IMR-90 (cell line): ENCODE data around the gene SH2B3. TPM values are rescaled to one million over a fixed set of nuclear protein-coding genes. Genes with fewer than 3 reads are reported as not detected.

Experiments used
- ATAC-seq: fragments of 200-7000 bp; cut with Tn5 transposase; 2 replicates; pipeline ENCODE4 v1.9.1; 2020; ENCODE audit warnings: low read depth, mild to moderate bottlenecking, moderate library complexity
- BruUV-seq: library from RNA; stranded (reverse); fragments of 400-500 nt; replicated peaks from 2 replicates; lab custom pipeline; 2021; lab: Mats Ljungman, UMichigan
- CTCF ChIA-PET: fragments of 300-600 bp; formaldehyde crosslinking; extraction: SDS; loops from one replicate; lab custom pipeline; 2021; ENCODE audit warnings: antibody characterized with exemption; lab: Yijun Ruan, JAX
- POLR2A ChIA-PET: fragments of 300-600 bp; sonication (Branson Sonifier 250); formaldehyde crosslinking; loops from one replicate; lab custom pipeline; 2022; ENCODE audit warnings: antibody characterized with exemption; ENCODE audit not compliant: unreplicated experiment; lab: Charles Lee
- DNase-seq: peaks from one replicate; pipeline ENCODE4 v3.0.0; 2013
- H2AFZ ChIP-seq: replicated peaks from 2 replicates; pipeline ENCODE3; 2013; ENCODE audit warnings: low read length, mild to moderate bottlenecking; ENCODE audit not compliant: poor library complexity
- H2AK5ac ChIP-seq: 2 replicates; pipeline ENCODE4 v1.6.1; 2013; ENCODE audit warnings: low read depth, low read length, inconsistent platforms
- H2AK9ac ChIP-seq: replicated peaks from 2 replicates; pipeline ENCODE3; 2013; ENCODE audit warnings: mild to moderate bottlenecking, low read depth, low read length, moderate library complexity; ENCODE audit not compliant: poor library complexity
- H2BK120ac ChIP-seq: 2 replicates; pipeline ENCODE4 v1.6.1; 2013; ENCODE audit warnings: low read depth, low read length, inconsistent platforms
- H2BK15ac ChIP-seq: 3 replicates; pipeline ENCODE4 v1.6.1; 2013; ENCODE audit warnings: low read depth, low read length, inconsistent platforms
- H2BK20ac ChIP-seq: 2 replicates; pipeline ENCODE4 v1.6.1; 2013; ENCODE audit warnings: low read depth, mild to moderate bottlenecking, inconsistent platforms, low read length, moderate library complexity
- H2BK5ac ChIP-seq: 2 replicates; pipeline ENCODE4 v1.6.1; 2013; ENCODE audit warnings: mild to moderate bottlenecking, low read depth, low read length, inconsistent platforms; ENCODE audit not compliant: poor library complexity, severe bottlenecking
- H3K14ac ChIP-seq: replicated peaks from 2 replicates; pipeline ENCODE4 v1.6.1; 2013; ENCODE audit warnings: low read depth, low read length, inconsistent platforms
- H3K18ac ChIP-seq: 2 replicates; pipeline ENCODE4 v1.6.1; 2013; ENCODE audit warnings: low read depth, low read length, control low read depth
- H3K23ac ChIP-seq: 2 replicates; pipeline ENCODE4 v1.6.1; 2013; ENCODE audit warnings: low read depth, low read length, inconsistent platforms
- H3K27ac ChIP-seq: 2 replicates; pipeline ENCODE4 v1.5.1; 2013; ENCODE audit warnings: mild to moderate bottlenecking, control low read depth, low read length; ENCODE audit not compliant: insufficient read depth
- H3K27me3 ChIP-seq: 2 replicates; pipeline ENCODE4 v1.6.1; 2013; ENCODE audit warnings: low read length; ENCODE audit not compliant: control insufficient read depth, insufficient read depth
- H3K36me3 ChIP-seq: 2 replicates; pipeline ENCODE4 v1.6.1; 2013; ENCODE audit warnings: low read length, mixed read lengths; ENCODE audit not compliant: control insufficient read depth, insufficient read depth
- H3K4ac ChIP-seq: 2 replicates; pipeline ENCODE4 v1.6.1; 2013; ENCODE audit warnings: low read depth, low read length, inconsistent platforms
- H3K4me1 ChIP-seq: 2 replicates; pipeline ENCODE4 v1.6.1; 2013; ENCODE audit warnings: low read length, mixed read lengths; ENCODE audit not compliant: control insufficient read depth, insufficient read depth
- H3K4me2 ChIP-seq: 2 replicates; pipeline ENCODE4 v1.6.1; 2013; ENCODE audit warnings: low read depth, mild to moderate bottlenecking, control low read depth, low read length, moderate library complexity
- H3K4me3 ChIP-seq: 2 replicates; pipeline ENCODE4 v1.5.1; 2013; ENCODE audit warnings: low read depth, mild to moderate bottlenecking, control low read depth, low read length, moderate library complexity; ENCODE audit not compliant: insufficient read depth
- H3K56ac ChIP-seq: 2 replicates; pipeline ENCODE4 v1.6.1; 2013; ENCODE audit warnings: low read length, inconsistent platforms; ENCODE audit not compliant: insufficient read depth; ENCODE audit errors: extremely low read depth
- H3K79me1 ChIP-seq, 2 experiments: 2 replicates each; pipeline ENCODE4 v1.6.1; 2013; ENCODE audit warnings: low read length in 2 of 2, inconsistent platforms in 1 of 2, low read depth in 1 of 2
- H3K9ac ChIP-seq: 2 replicates; pipeline ENCODE4 v1.6.1; 2013; ENCODE audit warnings: low read depth, low read length, control low read depth
- H3K9me1 ChIP-seq: 2 replicates; pipeline ENCODE4 v1.6.1; 2013; ENCODE audit warnings: low read length, inconsistent platforms; ENCODE audit not compliant: insufficient read depth
- H3K9me3 ChIP-seq: 2 replicates; pipeline ENCODE4 v1.6.1; 2013; ENCODE audit warnings: low read length; ENCODE audit not compliant: control insufficient read depth, insufficient read depth
- H4K20me1 ChIP-seq: 2 replicates; pipeline ENCODE4 v1.6.1; 2013; ENCODE audit warnings: low read length, inconsistent platforms; ENCODE audit not compliant: insufficient read depth
- H4K5ac ChIP-seq: 2 replicates; pipeline ENCODE4 v1.6.1; 2013; ENCODE audit warnings: mild to moderate bottlenecking, low read depth, low read length, control low read depth
- H4K8ac ChIP-seq, 2 experiments: 2 replicates each; pipeline ENCODE4 v1.6.1; 2013; ENCODE audit warnings: low read depth in 2 of 2, low read length in 2 of 2, control low read depth in 1 of 2, inconsistent platforms in 1 of 2
- H4K91ac ChIP-seq: 2 replicates; pipeline ENCODE4 v1.6.1; 2013; ENCODE audit warnings: low read depth, low read length, inconsistent platforms; ENCODE audit not compliant: insufficient read depth
- MAFK ChIP-seq: IDR thresholded peaks from 2 replicates; pipeline ENCODE4 v1.6.1; 2012; ENCODE audit warnings: low read depth, low read length, improper control_type of control experiment
- MAZ ChIP-seq: IDR thresholded peaks from 2 replicates; pipeline ENCODE4 v1.6.1; 2012; ENCODE audit warnings: low read depth, mild to moderate bottlenecking, low read length, improper control_type of control experiment, moderate library complexity, borderline replicate concordance
- MXI1 ChIP-seq: IDR thresholded peaks from 2 replicates; pipeline ENCODE4 v1.6.1; 2012; ENCODE audit warnings: low read depth, mild to moderate bottlenecking, low read length, moderate library complexity, borderline replicate concordance
- POLR2A ChIP-seq: IDR thresholded peaks from 2 replicates; pipeline ENCODE4 v1.6.1; 2012; ENCODE audit warnings: mild to moderate bottlenecking, low read depth, low read length
- RAD21 ChIP-seq: IDR thresholded peaks from 2 replicates; pipeline ENCODE4 v1.6.1; 2012; ENCODE audit warnings: low read length, improper control_type of control experiment
- RCOR1 ChIP-seq: IDR thresholded peaks from 2 replicates; pipeline ENCODE4 v1.6.1; 2012; ENCODE audit warnings: mild to moderate bottlenecking, low read length, improper control_type of control experiment; ENCODE audit not compliant: insufficient replicate concordance
- RFX5 ChIP-seq: IDR thresholded peaks from 2 replicates; pipeline ENCODE4 v1.8.0; 2012; ENCODE audit warnings: low read depth, mild to moderate bottlenecking, low read length, moderate library complexity
- SMC3 ChIP-seq: fragments of 150-350 bp; IDR thresholded peaks from 2 replicates; pipeline ENCODE4 v1.6.1; 2016; ENCODE audit warnings: low read depth, mild to moderate bottlenecking, antibody characterized with exemption, low read length, moderate library complexity
- WGBS, 2 experiments: methylation state at CpG; one replicate each; pipeline versions ENCODE4 v1.1.5 to v1.1.7; 2013; ENCODE audit warnings: missing lambda C conversion rate in 2 of 2; ENCODE audit not compliant: insufficient read length in 1 of 2; ENCODE audit errors: extremely low coverage in 2 of 2; 5-methylcytosine and 5-hydroxymethylcytosine counted together
- dilution Hi-C: fragments of 300-500 bp; cut with HindIII; formaldehyde crosslinking; loops from one replicate; pipeline ENCODE4 v1.14.3; 2018; ENCODE audit warnings: low sequenced_read_pairs; ENCODE audit not compliant: unreplicated experiment
- in situ Hi-C: fragments of 300-500 bp; cut with MboI; formaldehyde crosslinking; loops from 3 replicates; pipeline ENCODE4 v1.14.3; 2019; ENCODE audit warnings: low sequenced_read_pairs, inconsistent platforms, mixed read lengths
- intact Hi-C: fragments of 100-400 bp; cut with micrococcal nuclease; formaldehyde crosslinking; loops from 2 replicates; pipeline ENCODE4 v1.10.0; 2022
- polyA plus RNA-seq, 3 experiments: library from polyadenylated mRNA; depleted of rRNA; stranded (reverse); fragments of >200 nt; gene quantifications; 2 replicates each; pipeline ENCODE4 v1.2.3, GENCODE V29; 2012; ENCODE audit warnings: low replicate concordance in 1 of 3
- total RNA-seq: library from RNA; depleted of rRNA; stranded (reverse); fragments of >200 nt; gene quantifications from 2 replicates; pipeline ENCODE4 v1.2.3, GENCODE V29; 2012
- TF ChIP-seq, protein P1 (sequence below): fragments of 150-350 bp; IDR thresholded peaks from 2 replicates; pipeline ENCODE4 v1.6.1; 2017; ENCODE audit warnings: mild to moderate bottlenecking, antibody characterized with exemption, low read length, low read depth
- TF ChIP-seq, protein P2 (sequence below): fragments of 150-350 bp; IDR thresholded peaks from 2 replicates; pipeline ENCODE4 v1.6.1; 2016; ENCODE audit warnings: low read depth, mild to moderate bottlenecking, low read length, moderate library complexity, borderline replicate concordance
- TF ChIP-seq, protein P3 (sequence below): conservative IDR thresholded peaks from 2 replicates; pipeline ENCODE4 v1.5.1; 2012; ENCODE audit warnings: mild to moderate bottlenecking, low read depth, low read length, improper control_type of control experiment

Gene SH2B3
- total and polyA plus RNA-seq, 2 of the 4 experiments (the other 2 are of a cell fraction), result 9.3 to 20.2 TPM

DNA sequence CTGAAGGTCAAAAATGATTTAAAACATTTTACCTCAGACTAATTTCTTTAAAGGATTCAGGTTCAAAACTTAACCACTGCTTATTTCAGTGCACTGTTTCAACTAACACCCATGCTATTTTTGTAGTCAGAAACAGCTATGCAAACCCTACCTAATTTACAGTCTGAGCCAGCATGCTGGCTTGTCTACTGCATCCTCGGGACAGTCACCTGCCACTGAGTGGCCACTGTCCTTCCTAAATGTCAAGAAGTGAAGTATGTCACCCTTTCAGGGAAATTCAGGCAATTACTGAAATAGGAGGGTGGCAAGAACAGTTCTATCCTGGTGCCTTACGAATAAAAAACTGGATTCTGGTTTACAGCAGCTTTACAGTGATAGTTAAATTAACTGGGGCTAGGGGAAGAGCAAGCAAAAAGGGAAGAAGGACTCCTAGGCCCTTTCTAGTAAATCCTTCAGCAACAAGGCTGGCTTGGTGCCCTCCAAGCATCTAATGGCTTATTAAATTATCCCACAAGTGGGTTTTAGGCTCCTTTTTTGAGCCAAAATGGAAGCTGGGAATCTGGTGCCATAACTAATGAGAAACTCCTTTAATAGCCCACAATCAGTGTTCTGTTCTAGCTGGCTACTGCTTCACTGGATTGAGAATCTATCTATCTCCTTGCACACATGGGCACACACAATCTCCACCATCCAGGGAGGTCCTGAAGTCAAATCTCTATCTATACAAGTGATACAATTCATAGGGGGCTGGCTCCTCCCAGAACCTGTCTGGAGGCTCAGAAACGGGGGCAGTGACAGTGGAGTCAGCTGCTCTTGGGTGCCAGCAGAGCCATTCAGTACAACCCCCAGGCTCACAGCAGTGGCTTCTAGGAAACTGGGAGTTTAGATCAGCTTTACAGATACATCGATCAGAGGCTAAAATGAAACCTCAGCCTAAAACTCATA, 43.4 kb downstream of the SH2B3 start:
- no peaks in the 10 kb centered on the region for H3K9me3 ChIP-seq
- intact Hi-C loops, result no loop called here
- no TSS peak for BruUV-seq
- ATAC-seq (no peak), DNase-seq (no peak)
- H2BK5ac ChIP-seq, result no peak overlapping the region
- in situ Hi-C loops, result no loop called here
- ChIA-PET CTCF (interaction anchor here (1.0 to 5.0 kb wide), 2 partner anchors 23 to 53 kb away, joined by 3 to 63 read pairs; no protein-coding TSS in a partner anchor), POLR2A (no interaction called here)
- no peak for TF ChIP-seq SMC3
- no peak for TF ChIP-seq RFX5
- TF ChIP-seq MAZ, result no peak
- TF ChIP-seq, protein P1, sequence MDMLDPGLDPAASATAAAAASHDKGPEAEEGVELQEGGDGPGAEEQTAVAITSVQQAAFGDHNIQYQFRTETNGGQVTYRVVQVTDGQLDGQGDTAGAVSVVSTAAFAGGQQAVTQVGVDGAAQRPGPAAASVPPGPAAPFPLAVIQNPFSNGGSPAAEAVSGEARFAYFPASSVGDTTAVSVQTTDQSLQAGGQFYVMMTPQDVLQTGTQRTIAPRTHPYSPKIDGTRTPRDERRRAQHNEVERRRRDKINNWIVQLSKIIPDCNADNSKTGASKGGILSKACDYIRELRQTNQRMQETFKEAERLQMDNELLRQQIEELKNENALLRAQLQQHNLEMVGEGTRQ, result no peak
- no peak for TF ChIP-seq MAFK
- TF ChIP-seq, protein P2, sequence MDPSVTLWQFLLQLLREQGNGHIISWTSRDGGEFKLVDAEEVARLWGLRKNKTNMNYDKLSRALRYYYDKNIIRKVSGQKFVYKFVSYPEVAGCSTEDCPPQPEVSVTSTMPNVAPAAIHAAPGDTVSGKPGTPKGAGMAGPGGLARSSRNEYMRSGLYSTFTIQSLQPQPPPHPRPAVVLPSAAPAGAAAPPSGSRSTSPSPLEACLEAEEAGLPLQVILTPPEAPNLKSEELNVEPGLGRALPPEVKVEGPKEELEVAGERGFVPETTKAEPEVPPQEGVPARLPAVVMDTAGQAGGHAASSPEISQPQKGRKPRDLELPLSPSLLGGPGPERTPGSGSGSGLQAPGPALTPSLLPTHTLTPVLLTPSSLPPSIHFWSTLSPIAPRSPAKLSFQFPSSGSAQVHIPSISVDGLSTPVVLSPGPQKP, result no peak
- TF ChIP-seq RAD21, result no peak
- no peak for TF ChIP-seq POLR2A
- no peak for TF ChIP-seq MXI1
- no peak for TF ChIP-seq RCOR1
- TF ChIP-seq, protein P3, sequence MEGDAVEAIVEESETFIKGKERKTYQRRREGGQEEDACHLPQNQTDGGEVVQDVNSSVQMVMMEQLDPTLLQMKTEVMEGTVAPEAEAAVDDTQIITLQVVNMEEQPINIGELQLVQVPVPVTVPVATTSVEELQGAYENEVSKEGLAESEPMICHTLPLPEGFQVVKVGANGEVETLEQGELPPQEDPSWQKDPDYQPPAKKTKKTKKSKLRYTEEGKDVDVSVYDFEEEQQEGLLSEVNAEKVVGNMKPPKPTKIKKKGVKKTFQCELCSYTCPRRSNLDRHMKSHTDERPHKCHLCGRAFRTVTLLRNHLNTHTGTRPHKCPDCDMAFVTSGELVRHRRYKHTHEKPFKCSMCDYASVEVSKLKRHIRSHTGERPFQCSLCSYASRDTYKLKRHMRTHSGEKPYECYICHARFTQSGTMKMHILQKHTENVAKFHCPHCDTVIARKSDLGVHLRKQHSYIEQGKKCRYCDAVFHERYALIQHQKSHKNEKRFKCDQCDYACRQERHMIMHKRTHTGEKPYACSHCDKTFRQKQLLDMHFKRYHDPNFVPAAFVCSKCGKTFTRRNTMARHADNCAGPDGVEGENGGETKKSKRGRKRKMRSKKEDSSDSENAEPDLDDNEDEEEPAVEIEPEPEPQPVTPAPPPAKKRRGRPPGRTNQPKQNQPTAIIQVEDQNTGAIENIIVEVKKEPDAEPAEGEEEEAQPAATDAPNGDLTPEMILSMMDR, result no peak
- no peak overlapping the region for H3K23ac ChIP-seq
- no peak overlapping the region for H3K18ac ChIP-seq
- no peak overlapping the region for H2BK120ac ChIP-seq
- H3K9me1 ChIP-seq, result peaks cover 4% of the 10 kb centered on the region; the same call in 1 of the 2 replicates
- dilution Hi-C loops, result no loop called here
- no peak overlapping the region for H4K91ac ChIP-seq
- H2BK20ac ChIP-seq, result no peak overlapping the region
- H2BK15ac ChIP-seq, result no peak overlapping the region
- H2AK9ac ChIP-seq, result no peak overlapping the region
- H2AFZ ChIP-seq, result no peak overlapping the region
- no peak overlapping the region for H4K8ac ChIP-seq
- no peaks in the 10 kb centered on the region for H3K27me3 ChIP-seq
- no peak overlapping the region for H2AK5ac ChIP-seq
- H3K4me2 ChIP-seq, result no peak overlapping the region
- H3K56ac ChIP-seq, result no peak overlapping the region
- H3K4me1 ChIP-seq, result peaks cover 13% of the 10 kb centered on the region
- H3K79me1 ChIP-seq, result peaks cover 11 to 72% of the 10 kb centered on the region in 2 experiments
- H4K20me1 ChIP-seq, result peaks cover 53% of the 10 kb centered on the region
- peaks cover 77% of the 10 kb centered on the region for H3K36me3 ChIP-seq
- no peak overlapping the region for H3K27ac ChIP-seq
- H3K14ac ChIP-seq, result no peak overlapping the region
- H4K5ac ChIP-seq, result no peak overlapping the region
- no peak overlapping the region; the same call in 1 of the 2 replicates for H3K4ac ChIP-seq
- no CpG with 5 or more reads among the region's 4 CpGs for WGBS, 2 experiments
- H3K4me3 ChIP-seq, result no peak overlapping the region
- no peak overlapping the region for H3K9ac ChIP-seq
